HG03457 (cell line): ENCODE measurements around the gene DISP3.

ENCODE experiments used
- ATAC-seq: cut with Tn5 transposase; IDR thresholded peaks from one replicate; pipeline ENCODE4 v1.9.1; 2021; ENCODE audit warnings: moderate number of reproducible peaks; ENCODE audit not compliant: unreplicated experiment

Gene DISP3

GRCh38 chr1:11527541-11528452, 48.8 kb downstream of the DISP3 start:
- ATAC-seq: no peak

- no peak for ATAC-seq
Measured at GRCh38 chr1:11528611-11529261, 49.8 kb downstream of the DISP3 start.

- no peak for ATAC-seq
Measured at GRCh38 chr1:11529330-11529729, 50.4 kb downstream of the DISP3 start.

GRCh38 chr1:11529763-11530730, 51.1 kb downstream of the DISP3 start:
- ATAC-seq: no peak

GRCh38 chr1:11530731-11531311, 51.9 kb downstream of the DISP3 start:
- ATAC-seq: no peak

- no peak for ATAC-seq
Measured at GRCh38 chr1:11531314-11531870, 52.4 kb downstream of the DISP3 start.

- no peak for ATAC-seq
Measured at GRCh38 chr1:11531943-11532342, 53.0 kb downstream of the DISP3 start.

- ATAC-seq: no peak
Measured at GRCh38 chr1:11533790-11534787, 55.1 kb downstream of the DISP3 start.

- ATAC-seq: no peak
Measured at GRCh38 chr1:11534846-11535245, 55.9 kb downstream of the DISP3 start.

GRCh38 chr1:11535316-11535715, 56.4 kb downstream of the DISP3 start:
- ATAC-seq: no peak

GRCh38 chr1:11535761-11536572, 57.0 kb downstream of the DISP3 start:
- ATAC-seq: no peak

- no peak for ATAC-seq
Measured at GRCh38 chr1:11536573-11537379, 57.8 kb downstream of the DISP3 start.

- ATAC-seq: no peak
Measured at GRCh38 chr1:11537380-11537764, 58.4 kb downstream of the DISP3 start.

GRCh38 chr1:11537854-11538591, 59.1 kb downstream of the DISP3 start:
- ATAC-seq: no peak

- no peak for ATAC-seq
Measured at GRCh38 chr1:11538886-11539285, 59.9 kb downstream of the DISP3 start.

- no peak for ATAC-seq
Measured at GRCh38 chr1:11539850-11540772, 61.2 kb downstream of the DISP3 start.
